Measurements from ENCODE around the gene EGFLAM. TPM values are rescaled to one million over a fixed set of nuclear protein-coding genes. Genes with fewer than 3 reads are reported as not detected.

The EGFLAM gene
- total and polyA plus RNA-seq, 2 of the 4 experiments (the other 2 are of a cell fraction) = 0.77 to 1.1 TPM

DNA sequence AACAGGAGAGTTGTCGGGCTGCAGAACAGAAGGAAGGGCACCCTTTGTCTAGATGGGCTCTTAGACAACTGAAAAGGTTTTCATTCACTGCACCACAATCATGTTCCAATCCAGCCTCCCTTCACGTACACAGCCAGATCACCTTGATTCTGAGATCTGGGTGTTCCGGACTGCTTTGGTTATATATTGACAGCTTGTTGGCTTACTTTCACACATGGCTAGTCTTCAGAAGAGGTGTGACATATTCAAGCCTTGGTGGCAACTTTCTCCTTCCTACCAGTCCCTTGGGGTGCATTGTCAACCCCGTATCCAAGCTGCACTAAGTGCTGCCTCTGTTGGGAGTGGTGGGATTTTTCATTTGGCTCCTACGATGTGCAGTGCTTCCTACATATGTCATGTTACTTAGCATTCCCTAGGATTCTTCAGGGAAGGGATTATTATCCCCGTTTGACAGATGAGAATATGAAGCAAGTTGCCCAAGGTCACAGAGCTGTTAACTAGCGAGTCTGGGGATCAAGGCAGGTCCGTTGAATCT lies 197.5 kb downstream of the EGFLAM start:
- Histone ChIP-seq H2AFZ (replicated peaks; ENCODE audit: low read length, poor library complexity) (no peak overlapping the region), H3K4ac (ENCODE audit: low read depth, low read length) (no peak overlapping the region), H4K8ac (ENCODE audit: low read depth in 2 of 2, low read length in 2 of 2) (no peak overlapping the region), H3K27ac (ENCODE audit: insufficient read depth, low read length) (no peak overlapping the region), H2BK20ac (ENCODE audit: low read depth, low read length) (no peak overlapping the region), H2BK5ac (ENCODE audit: low read depth, low read length, poor library complexity, severe bottlenecking) (no peak overlapping the region), H2AK9ac (replicated peaks; ENCODE audit: low read depth, low read length, poor library complexity) (no peak overlapping the region), H3K14ac (replicated peaks; ENCODE audit: low read depth, low read length) (no peak overlapping the region), H3K9ac (ENCODE audit: low read depth, low read length) (no peak overlapping the region), H2AK5ac (ENCODE audit: low read depth, low read length) (no peak overlapping the region), H3K36me3 (ENCODE audit: control insufficient read depth, insufficient read depth, low read length) (no peaks in the 10 kb centered on the region), H3K4me2 (ENCODE audit: low read depth, low read length) (no peak overlapping the region), H3K9me1 (ENCODE audit: insufficient read depth, low read length) (no peaks in the 10 kb centered on the region; the same call in 1 of the 2 replicates), H3K23ac (ENCODE audit: low read depth, low read length) (no peak overlapping the region), H4K5ac (ENCODE audit: low read depth, low read length) (no peak overlapping the region), H4K20me1 (ENCODE audit: insufficient read depth, low read length) (no peaks in the 10 kb centered on the region), H2BK120ac (ENCODE audit: low read depth, low read length) (no peak overlapping the region), H3K56ac (ENCODE audit: extremely low read depth, insufficient read depth, low read length) (no peak overlapping the region), H3K4me3 (ENCODE audit: insufficient read depth, low read depth, low read length) (no peak overlapping the region), H3K4me1 (ENCODE audit: control insufficient read depth, insufficient read depth, low read length) (no peaks in the 10 kb centered on the region), H2BK15ac (ENCODE audit: low read depth, low read length) (no peak overlapping the region), H3K9me3 (ENCODE audit: control insufficient read depth, insufficient read depth, low read length) (no peaks in the 10 kb centered on the region), H3K18ac (ENCODE audit: low read depth, low read length) (no peak overlapping the region), H4K91ac (ENCODE audit: insufficient read depth, low read depth, low read length) (no peak overlapping the region), H3K79me1 (ENCODE audit: low read depth in 1 of 2, low read length in 2 of 2) (no peaks in the 10 kb centered on the region), H3K27me3 (ENCODE audit: control insufficient read depth, insufficient read depth, low read length) (0 out of 2 replicates have a peak, but pooled peaks cover 7% of the 10 kb centered on the region)
- DNase-seq (no peak), ATAC-seq (ENCODE audit: low read depth) (no peak)
- 93% methylated on average over 2 of the region's 8 CpGs; no CpG with 5 or more reads in 1 of the 2 experiments for WGBS, 2 experiments (ENCODE audit: extremely low coverage in 2 of 2, insufficient read length in 1 of 2)
- ChIA-PET POLR2A (ENCODE audit: unreplicated experiment) (no interaction called here), CTCF (interaction anchor here (1.2 to 1.7 kb wide), 2 partner anchors 12 to 14 kb away, joined by 3 to 5 read pairs; no protein-coding TSS in a partner anchor)
- intact Hi-C loops (cut with micrococcal nuclease) (no loop called here), dilution Hi-C loops (cut with HindIII; ENCODE audit: low sequenced_read_pairs, unreplicated experiment) (no loop called here), in situ Hi-C loops (cut with MboI; ENCODE audit: low sequenced_read_pairs) (no loop called here)
- TF ChIP-seq MAFK (IDR thresholded peaks at IDR 0.05; ENCODE audit: low read depth, low read length) (no peak), RFX5 (IDR thresholded peaks at IDR 0.05; ENCODE audit: low read depth, low read length) (no peak), MXI1 (IDR thresholded peaks at IDR 0.05; ENCODE audit: borderline replicate concordance, low read depth, low read length) (no peak), NFE2L2 (IDR thresholded peaks at IDR 0.05; ENCODE audit: low read depth, low read length) (no peak), CEBPB (IDR thresholded peaks at IDR 0.05; ENCODE audit: low read depth, low read length) (no peak), RAD21 (IDR thresholded peaks at IDR 0.05; ENCODE audit: low read length) (no peak), SMC3 (IDR thresholded peaks at IDR 0.05; ENCODE audit: low read depth, low read length) (no peak)
- no TSS peak for BruUV-seq (replicated peaks)

Data from IMR-90 (cell line).